Hepatocyte (in vitro differentiated cells): ENCODE data around the gene NTSR1. TPM values are rescaled to one million over a fixed set of nuclear protein-coding genes. Genes with fewer than 3 reads are reported as not detected.

Source experiments
- DNase-seq: peaks from one replicate; pipeline ENCODE4 v3.0.0-alpha.2; 2016; ENCODE audit warnings: low spot score
- H2AFZ ChIP-seq: fragments of 200-600 bp; sonication (generic); 2 replicates; pipeline ENCODE4 v1.6.0; 2016; ENCODE audit warnings: antibody characterized with exemption, mild to moderate bottlenecking
- H3K27ac ChIP-seq: fragments of 200-600 bp; sonication (generic); 2 replicates; pipeline ENCODE4 v1.5.1; 2016; ENCODE audit warnings: mild to moderate bottlenecking
- H3K27me3 ChIP-seq: fragments of 200-600 bp; sonication (generic); 2 replicates; pipeline ENCODE4 v1.6.1; 2016
- H3K36me3 ChIP-seq: fragments of 200-600 bp; sonication (generic); replicated peaks from 2 replicates; pipeline ENCODE4 v1.5.1; 2016; ENCODE audit warnings: low read depth; ENCODE audit not compliant: insufficient read depth
- H3K4me1 ChIP-seq: fragments of 200-600 bp; sonication (generic); 2 replicates; pipeline ENCODE4 v1.5.1; 2016; ENCODE audit warnings: mild to moderate bottlenecking, moderate library complexity; ENCODE audit not compliant: insufficient read depth
- H3K4me2 ChIP-seq: fragments of 200-600 bp; sonication (generic); 2 replicates; pipeline ENCODE4 v1.6.0; 2016
- H3K4me3 ChIP-seq: fragments of 200-600 bp; sonication (generic); 2 replicates; pipeline ENCODE4 v1.5.1; 2016; ENCODE audit warnings: mild to moderate bottlenecking
- H3K79me2 ChIP-seq: fragments of 200-600 bp; sonication (generic); 2 replicates; pipeline ENCODE4 v1.6.0; 2017; ENCODE audit warnings: mild to moderate bottlenecking
- H3K9me2 ChIP-seq: fragments of 200-600 bp; sonication (generic); replicated peaks from 2 replicates; pipeline ENCODE4 v1.6.0; 2017; ENCODE audit warnings: mild to moderate bottlenecking; ENCODE audit not compliant: insufficient read depth
- H3K9me3 ChIP-seq: fragments of 200-600 bp; sonication (generic); 2 replicates; pipeline ENCODE4 v1.5.1; 2016; ENCODE audit warnings: low read depth, mild to moderate bottlenecking
- H4K20me1 ChIP-seq: fragments of 200-600 bp; sonication (generic); 2 replicates; pipeline ENCODE4 v1.6.0; 2016; ENCODE audit warnings: mild to moderate bottlenecking; ENCODE audit not compliant: insufficient read depth, poor library complexity, severe bottlenecking
- EZH2 ChIP-seq: fragments of 200-600 bp; sonication (generic); IDR thresholded peaks from 2 replicates; pipeline ENCODE4 v1.6.1; 2016; ENCODE audit warnings: antibody characterized with exemption, mild to moderate bottlenecking, borderline replicate concordance
- EZH2phosphoT487 ChIP-seq: fragments of 200-600 bp; sonication (generic); IDR thresholded peaks from one replicate; pipeline ENCODE4 v1.6.1; 2018; ENCODE audit warnings: antibody characterized with exemption, mild to moderate bottlenecking, low read depth, moderate library complexity; ENCODE audit not compliant: unreplicated experiment, severe bottlenecking
- WGBS: methylation state at CpG from one replicate; pipeline ENCODE4 v1.1.6; 2016; ENCODE audit warnings: low lambda C conversion rate; ENCODE audit errors: missing lambda C conversion rate; 5-methylcytosine and 5-hydroxymethylcytosine counted together
- polyA plus RNA-seq: library from polyadenylated mRNA; unstranded; fragments of >200 nt; fragmentation: Nextera tagmentation; extraction: Ambion mirVana; gene quantifications from 2 replicates; pipeline ENCODE4 v1.2.1, GENCODE V29; 2016
- total RNA-seq: library from RNA; depleted of rRNA; stranded (reverse); fragments of >200 nt; gene quantifications from 2 replicates; pipeline ENCODE4 v1.2.3, GENCODE V29; 2014
- TF ChIP-seq, protein P1 (sequence below): fragments of 200-600 bp; sonication (generic); IDR thresholded peaks from 2 replicates; pipeline ENCODE4 v1.5.1; 2016; ENCODE audit warnings: antibody characterized with exemption, mild to moderate bottlenecking; ENCODE audit not compliant: poor library complexity

NTSR1 gene
- total and polyA plus RNA-seq, 2 experiments from 2014 or later: 0.37 TPM; not detected in 1

DNA sequence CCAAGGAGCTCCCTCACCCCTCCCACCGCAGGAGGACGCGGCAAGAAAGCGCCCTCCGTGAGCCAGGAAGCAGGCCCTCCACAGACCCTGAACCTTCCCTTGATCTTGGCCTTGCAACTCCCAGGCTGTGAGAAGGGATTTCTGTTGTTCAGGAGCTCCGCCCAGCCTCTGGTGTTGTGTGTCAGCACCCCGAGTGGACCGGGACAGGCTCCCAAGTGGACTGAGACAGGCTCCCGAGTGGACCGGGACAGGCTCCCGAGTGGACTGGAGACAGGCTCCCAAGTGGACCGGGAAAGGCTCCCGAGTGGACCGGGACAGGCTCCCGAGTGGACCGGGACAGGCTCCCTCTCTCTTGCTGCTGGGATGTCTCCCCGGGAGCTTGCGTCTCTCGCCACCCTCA lies 9.3 kb upstream of the NTSR1 start:
- no peak for DNase-seq
- WGBS: 96% methylated on average over 18 of the region's 19 CpGs

DNA sequence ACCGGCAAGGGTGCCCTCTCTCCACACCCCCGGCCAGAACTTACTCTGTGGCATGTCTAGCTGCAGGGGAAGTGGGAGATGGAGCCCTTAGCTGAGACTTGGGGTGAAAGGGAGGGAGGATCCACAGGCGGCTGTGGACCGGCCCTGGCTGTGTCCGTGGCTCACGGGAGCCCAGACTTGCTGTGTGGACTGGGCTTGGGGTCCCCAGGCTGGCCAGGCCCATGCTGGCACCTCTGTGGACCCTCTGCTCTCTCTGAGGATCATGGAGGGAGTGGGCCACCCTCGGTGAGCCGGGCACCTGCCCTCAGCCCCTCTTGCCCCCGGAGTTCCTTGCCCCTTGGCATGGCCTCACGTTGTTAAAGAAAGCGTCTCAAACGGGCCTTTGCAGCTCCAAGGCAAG lies 8.9 kb upstream of the NTSR1 start:
- Histone ChIP-seq H2AFZ (no peak overlapping the region), H4K20me1 (no peaks in the 10 kb centered on the region), H3K4me3 (no peak overlapping the region), H3K27me3 (no peaks in the 10 kb centered on the region), H3K9me2 (no peaks in the 10 kb centered on the region), H3K4me2 (no peak overlapping the region), H3K79me2 (no peaks in the 10 kb centered on the region), H3K36me3 (no peaks in the 10 kb centered on the region), H3K9me3 (no peaks in the 10 kb centered on the region), H3K4me1 (no peaks in the 10 kb centered on the region), H3K27ac (no peak overlapping the region)
- TF ChIP-seq EZH2 (no peak), EZH2phosphoT487 (no peak)
- TF ChIP-seq, protein P1, sequence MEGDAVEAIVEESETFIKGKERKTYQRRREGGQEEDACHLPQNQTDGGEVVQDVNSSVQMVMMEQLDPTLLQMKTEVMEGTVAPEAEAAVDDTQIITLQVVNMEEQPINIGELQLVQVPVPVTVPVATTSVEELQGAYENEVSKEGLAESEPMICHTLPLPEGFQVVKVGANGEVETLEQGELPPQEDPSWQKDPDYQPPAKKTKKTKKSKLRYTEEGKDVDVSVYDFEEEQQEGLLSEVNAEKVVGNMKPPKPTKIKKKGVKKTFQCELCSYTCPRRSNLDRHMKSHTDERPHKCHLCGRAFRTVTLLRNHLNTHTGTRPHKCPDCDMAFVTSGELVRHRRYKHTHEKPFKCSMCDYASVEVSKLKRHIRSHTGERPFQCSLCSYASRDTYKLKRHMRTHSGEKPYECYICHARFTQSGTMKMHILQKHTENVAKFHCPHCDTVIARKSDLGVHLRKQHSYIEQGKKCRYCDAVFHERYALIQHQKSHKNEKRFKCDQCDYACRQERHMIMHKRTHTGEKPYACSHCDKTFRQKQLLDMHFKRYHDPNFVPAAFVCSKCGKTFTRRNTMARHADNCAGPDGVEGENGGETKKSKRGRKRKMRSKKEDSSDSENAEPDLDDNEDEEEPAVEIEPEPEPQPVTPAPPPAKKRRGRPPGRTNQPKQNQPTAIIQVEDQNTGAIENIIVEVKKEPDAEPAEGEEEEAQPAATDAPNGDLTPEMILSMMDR: no peak
- WGBS: 91% methylated on average over 12 of the region's 12 CpGs
- DNase-seq: no peak

More for the DNA sequence above, 9.3 kb upstream of the NTSR1 start:
- Histone ChIP-seq H2AFZ (no peak overlapping the region), H3K27me3 (no peaks in the 10 kb centered on the region), H3K4me3 (no peak overlapping the region), H3K36me3 (no peaks in the 10 kb centered on the region), H4K20me1 (no peaks in the 10 kb centered on the region), H3K79me2 (no peaks in the 10 kb centered on the region), H3K4me1 (no peaks in the 10 kb centered on the region), H3K9me3 (no peaks in the 10 kb centered on the region), H3K9me2 (no peaks in the 10 kb centered on the region), H3K27ac (no peak overlapping the region), H3K4me2 (no peak overlapping the region)
- TF ChIP-seq EZH2phosphoT487 (no peak), EZH2 (no peak)
- TF ChIP-seq, protein P1: no peak

DNA sequence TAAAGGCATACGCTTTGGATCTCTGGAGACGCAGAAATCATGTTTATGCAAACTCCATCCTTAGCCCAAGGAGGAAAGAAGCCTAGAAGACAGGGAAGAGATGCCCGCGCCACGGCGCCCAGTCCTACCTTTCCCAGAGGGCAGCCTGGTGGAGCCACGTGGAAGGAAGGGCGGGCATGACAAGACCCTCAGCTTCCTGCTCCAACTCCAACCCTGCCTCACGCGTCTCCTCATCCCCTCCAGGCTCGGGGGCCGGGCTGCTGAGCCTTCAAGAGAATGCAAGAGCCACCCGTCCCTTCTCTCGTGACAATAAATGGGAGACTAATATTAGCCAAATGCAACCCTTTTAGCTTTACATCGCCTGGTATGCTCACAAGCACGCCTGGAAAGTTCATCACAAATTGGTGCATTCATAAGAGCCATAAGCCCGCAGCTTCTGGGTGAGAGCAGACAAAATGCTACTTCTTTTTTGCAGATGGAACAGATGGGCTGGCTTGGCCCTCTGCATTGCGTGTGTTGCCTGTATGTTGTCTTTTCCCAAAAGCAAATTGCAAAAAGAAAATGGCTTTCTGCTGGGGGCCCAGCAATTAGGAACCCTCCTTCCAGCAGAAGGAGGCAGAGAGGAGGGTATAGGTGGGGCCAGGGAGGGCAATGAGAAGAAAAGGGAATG lies 8.2 kb upstream of the NTSR1 start:
- H3K36me3 ChIP-seq: no peaks in the 10 kb centered on the region
- no peak for DNase-seq
- H3K4me3 ChIP-seq: no peak overlapping the region
- TF ChIP-seq EZH2: no peak
- TF ChIP-seq EZH2phosphoT487: no peak
- TF ChIP-seq, protein P1: no peak
- H3K27ac ChIP-seq: no peak overlapping the region
- no peak overlapping the region for H3K4me2 ChIP-seq
- H3K9me2 ChIP-seq: no peaks in the 10 kb centered on the region
- H3K4me1 ChIP-seq: no peaks in the 10 kb centered on the region
- WGBS: 93% methylated on average over 18 of the region's 18 CpGs
- H2AFZ ChIP-seq: no peak overlapping the region
- H3K27me3 ChIP-seq: no peaks in the 10 kb centered on the region
- H4K20me1 ChIP-seq: no peaks in the 10 kb centered on the region
- no peaks in the 10 kb centered on the region for H3K9me3 ChIP-seq
- no peaks in the 10 kb centered on the region for H3K79me2 ChIP-seq
